Activated CD8-positive, alpha-beta T cell treated with anti-CD3 and anti-CD28 coated beads, Interleukin-2, amount 10 ng/mL, durations not matched to agents 7 days and 5 days (primary cell): Measurements from ENCODE around the gene AP1M2. TPM values are rescaled to one million over a fixed set of nuclear protein-coding genes. Genes with fewer than 3 reads are reported as not detected.

Experiments used
- ATAC-seq: fragments of 150-1000 bp; cut with Tn5 transposase; one replicate; pipeline ENCODE4 v1.10.0; 2021; ENCODE audit warnings: moderate library complexity
- CTCF ChIA-PET: fragments of 350-600 bp; sonication (Branson Sonifier 250); formaldehyde crosslinking; loops from one replicate; lab custom pipeline; 2021; ENCODE audit warnings: antibody characterized with exemption; lab: Charles Lee
- POLR2A ChIA-PET: fragments of 350-600 bp; sonication (Branson Sonifier 250); formaldehyde crosslinking; loops from one replicate; lab custom pipeline; 2021; ENCODE audit warnings: antibody characterized with exemption; lab: Charles Lee
- DNase-seq: peaks from one replicate; pipeline ENCODE4 v3.0.0-alpha.2; 2020
- H3K27ac Mint-ChIP-seq: one replicate; pipeline ENCODE4 v1.8.0; 2021; ENCODE audit warnings: mild to moderate bottlenecking, mixed read lengths
- H3K27me3 Mint-ChIP-seq: one replicate; pipeline ENCODE4 v1.8.0; 2021; ENCODE audit warnings: low read depth, mixed read lengths
- H3K36me3 Mint-ChIP-seq: one replicate; pipeline ENCODE4 v1.8.0; 2021; ENCODE audit warnings: low read depth, mixed read lengths
- H3K4me1 Mint-ChIP-seq: one replicate; pipeline ENCODE4 v1.8.0; 2021; ENCODE audit warnings: low read depth, mixed read lengths
- H3K4me3 Mint-ChIP-seq: one replicate; pipeline ENCODE4 v1.8.0; 2021; ENCODE audit warnings: mild to moderate bottlenecking, mixed read lengths
- H3K9me3 Mint-ChIP-seq: one replicate; pipeline ENCODE4 v1.8.0; 2022; ENCODE audit warnings: mixed read lengths; ENCODE audit not compliant: insufficient read depth
- total RNA-seq, 2 experiments: library from RNA; stranded (reverse); gene quantifications; one replicate each; pipeline ENCODE4 v1.2.3, GENCODE V29; 2021

The AP1M2 gene
- total RNA-seq, result not detected

DNA sequence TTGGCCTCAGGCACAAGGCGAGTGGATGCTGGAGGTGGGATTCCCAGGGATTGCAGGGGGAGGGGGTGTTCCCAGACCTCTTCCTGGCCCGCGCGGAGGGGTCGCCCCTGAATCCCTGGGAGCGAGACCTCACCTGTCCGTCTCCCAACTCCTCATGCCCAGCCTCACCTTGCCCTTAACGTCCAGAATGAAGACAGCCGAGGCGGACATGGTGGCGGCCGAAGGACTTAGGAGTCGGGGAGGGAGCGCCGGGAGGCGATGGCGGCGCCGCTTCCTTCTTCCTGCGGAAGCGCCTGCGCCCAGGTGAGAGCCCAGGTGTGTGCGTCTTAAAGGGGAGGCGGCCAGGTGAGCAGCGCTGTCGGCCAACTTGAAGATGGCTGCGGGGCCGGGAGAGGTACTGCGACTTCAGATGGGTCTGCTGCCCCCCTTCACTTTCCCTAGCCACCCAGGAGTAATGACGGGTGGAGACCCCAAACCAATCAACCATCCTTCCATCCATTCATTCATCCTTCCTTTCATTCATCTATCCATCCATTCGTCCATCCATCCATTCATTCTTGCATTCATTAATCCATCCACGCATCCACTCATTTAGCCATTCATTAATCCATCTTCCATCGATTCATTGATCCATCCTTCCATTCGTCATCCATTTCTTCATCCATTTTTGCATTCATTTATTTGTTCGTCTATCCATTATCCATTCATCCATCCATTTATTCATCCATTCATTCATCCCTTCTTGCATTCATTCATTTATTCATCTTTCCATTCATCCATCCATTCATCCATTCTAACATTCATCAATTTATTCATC lies at the start of gene AP1M2:
Gene AP1M2, minus strand, starts transcription at position 291 of the 817 bp plus-strand sequence. Its CDS starts 81 bp downstream, at position 210.
- peaks cover 22% of the 10 kb centered on the region for H3K4me1 Mint-ChIP-seq
- H3K36me3 Mint-ChIP-seq, result no peaks in the 10 kb centered on the region
- ChIA-PET POLR2A (no interaction called here), CTCF (no interaction called here)
- ATAC-seq (no peak), DNase-seq (no peak)
- peaks cover 14% of the 10 kb centered on the region for H3K27me3 Mint-ChIP-seq
- H3K9me3 Mint-ChIP-seq, result no peaks in the 10 kb centered on the region
- no peak within 1 kb of the TSS for H3K4me3 Mint-ChIP-seq
- H3K27ac Mint-ChIP-seq, result no peak within 1 kb of the TSS

DNA sequence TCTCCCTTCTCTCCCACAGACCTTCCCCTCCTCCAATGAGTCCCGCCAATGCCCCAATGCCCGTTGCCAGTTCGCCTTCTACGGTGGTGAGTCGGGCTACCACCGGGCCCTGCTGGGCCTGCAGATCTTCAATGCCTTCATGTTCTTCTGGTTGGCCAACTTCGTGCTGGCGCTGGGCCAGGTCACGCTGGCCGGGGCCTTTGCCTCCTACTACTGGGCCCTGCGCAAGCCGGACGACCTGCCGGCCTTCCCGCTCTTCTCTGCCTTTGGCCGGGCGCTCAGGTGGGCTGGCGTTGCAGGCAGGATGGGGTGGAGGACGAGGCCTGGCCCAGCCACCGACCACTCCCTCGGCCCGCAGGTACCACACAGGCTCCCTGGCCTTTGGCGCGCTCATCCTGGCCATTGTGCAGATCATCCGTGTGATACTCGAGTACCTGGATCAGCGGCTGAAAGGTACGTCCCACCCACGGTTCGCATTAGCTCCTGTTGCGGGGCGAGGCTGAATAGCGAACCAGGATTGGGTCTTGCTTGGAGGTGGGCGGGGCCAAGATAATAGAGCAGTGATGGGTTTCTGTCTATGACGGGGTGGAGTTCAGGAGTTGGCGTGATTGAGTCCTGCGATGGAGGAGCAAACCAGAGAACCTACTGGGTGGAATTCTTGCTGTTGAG lies 49.3 kb upstream of the AP1M2 start:
- POLR2A ChIA-PET, result no interaction called here
- Mint-ChIP-seq H3K27ac (peak overlapping the region; percentile 43), H3K27me3 (no peaks in the 10 kb centered on the region), H3K4me1 (peaks cover 24% of the 10 kb centered on the region), H3K36me3 (peaks cover 61% of the 10 kb centered on the region), H3K9me3 (no peaks in the 10 kb centered on the region), H3K4me3 (no peak overlapping the region)
- ATAC-seq (no peak), DNase-seq (no peak)
- CTCF ChIA-PET, result no interaction called here

DNA sequence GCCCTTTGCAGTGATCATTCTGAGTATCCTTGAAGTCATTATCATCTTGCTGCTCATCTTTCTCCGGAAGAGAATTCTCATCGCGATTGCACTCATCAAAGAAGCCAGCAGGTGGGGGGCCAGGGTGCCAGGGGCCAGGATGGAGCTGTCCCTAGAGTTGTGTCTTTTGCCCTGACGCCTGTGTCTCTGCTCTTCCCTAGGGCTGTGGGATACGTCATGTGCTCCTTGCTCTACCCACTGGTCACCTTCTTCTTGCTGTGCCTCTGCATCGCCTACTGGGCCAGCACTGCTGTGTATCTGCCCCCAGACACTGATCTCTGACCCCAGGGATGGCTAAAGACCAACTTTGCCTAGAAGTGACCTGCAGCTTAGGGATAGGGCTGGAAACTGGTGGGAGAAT lies 47.9 kb upstream of the AP1M2 start:
- DNase-seq (no peak), ATAC-seq (no peak)
- peaks cover 19% of the 10 kb centered on the region for H3K4me1 Mint-ChIP-seq
- CTCF ChIA-PET, result interaction anchor here (0.8 to 2.3 kb wide), 3 partner anchors 9 to 151 kb away, joined by 3 to 15 read pairs (median 3); no protein-coding TSS in a partner anchor
- no peaks in the 10 kb centered on the region for H3K9me3 Mint-ChIP-seq
- no peaks in the 10 kb centered on the region for H3K27me3 Mint-ChIP-seq
- peaks cover 65% of the 10 kb centered on the region for H3K36me3 Mint-ChIP-seq
- no peak overlapping the region for H3K4me3 Mint-ChIP-seq
- POLR2A ChIA-PET, result interaction anchor here (0.9 kb wide), 1 partner anchor 31 kb away, joined by 4 read pairs; no protein-coding TSS in a partner anchor
- no peak overlapping the region for H3K27ac Mint-ChIP-seq

DNA sequence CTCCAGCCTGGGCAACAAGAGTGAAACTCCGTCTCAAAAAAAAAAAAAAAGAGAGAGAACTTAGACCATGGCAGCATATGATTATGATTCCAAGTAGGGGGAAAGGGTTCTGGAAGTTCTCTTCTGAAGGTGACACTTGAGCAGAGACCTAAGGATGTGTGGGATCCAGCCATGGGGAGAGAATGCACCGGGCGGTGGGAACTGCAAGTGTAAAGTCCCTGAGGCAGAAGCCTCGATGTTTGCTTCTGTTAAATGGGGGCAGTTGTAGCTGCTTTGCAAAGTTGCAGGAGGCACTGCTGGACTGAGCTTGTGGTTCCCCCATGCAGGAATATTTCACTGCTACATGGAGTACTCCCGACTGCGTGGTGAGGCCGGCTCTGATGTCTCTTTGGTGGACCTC lies 47.3 kb upstream of the AP1M2 start:
- ATAC-seq, result no peak
- H3K4me1 Mint-ChIP-seq, result peaks cover 19% of the 10 kb centered on the region

DNA sequence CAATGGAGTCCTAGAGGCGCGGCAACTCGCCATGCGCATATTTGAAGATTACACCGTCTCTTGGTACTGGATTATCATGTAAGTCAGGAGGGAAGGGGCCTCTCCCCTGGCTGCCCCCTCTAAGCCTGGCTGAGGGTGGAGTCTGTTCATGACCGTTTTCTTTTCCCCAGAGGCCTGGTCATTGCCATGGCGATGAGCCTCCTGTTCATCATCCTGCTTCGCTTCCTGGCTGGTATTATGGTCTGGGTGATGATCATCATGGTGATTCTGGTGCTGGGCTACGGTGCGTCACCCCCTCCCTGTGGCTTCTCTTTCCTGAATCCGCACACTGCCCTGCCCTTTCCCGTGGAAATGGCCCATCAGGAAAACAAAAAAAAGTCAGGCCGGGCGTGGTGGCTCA lies 44.8 kb upstream of the AP1M2 start:
- ATAC-seq, result no peak
- POLR2A ChIA-PET, result no interaction called here

More for the DNA sequence above, 47.3 kb upstream of the AP1M2 start:
- ChIA-PET POLR2A (interaction anchor here (0.9 to 1.1 kb wide), 2 partner anchors 9 to 31 kb away, joined by 3 to 4 read pairs; no protein-coding TSS in a partner anchor), CTCF (interaction anchor here (1.1 to 2.3 kb wide), 2 partner anchors 10 to 53 kb away, joined by 3 to 15 read pairs; no protein-coding TSS in a partner anchor)
- H3K36me3 Mint-ChIP-seq, result peaks cover 65% of the 10 kb centered on the region
- no peaks in the 10 kb centered on the region for H3K9me3 Mint-ChIP-seq
- DNase-seq, result no peak
- H3K4me3 Mint-ChIP-seq, result no peak overlapping the region
- no peak overlapping the region for H3K27ac Mint-ChIP-seq
- no peaks in the 10 kb centered on the region for H3K27me3 Mint-ChIP-seq

DNA sequence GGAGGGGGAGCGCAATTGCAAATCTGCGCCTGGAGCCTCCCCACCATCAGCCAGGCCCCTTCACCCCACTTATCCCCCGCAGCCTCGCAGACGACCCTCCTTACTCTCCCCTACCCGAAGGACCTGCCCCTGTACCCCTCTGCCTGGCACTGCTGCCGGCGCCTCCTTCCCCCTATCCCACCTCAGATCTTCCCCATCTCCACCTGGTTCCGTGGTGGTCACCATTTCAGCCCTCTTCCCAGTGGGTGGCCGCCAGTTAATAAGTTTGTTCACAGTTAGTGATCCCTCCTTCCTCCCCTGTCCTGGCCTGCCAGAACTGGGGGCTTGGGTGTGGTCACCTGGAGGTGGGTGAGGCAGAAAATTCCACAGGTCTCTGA lies 38.6 kb upstream of the AP1M2 start:
- ChIA-PET CTCF (interaction anchor here (1.6 to 2.1 kb wide), 2 partner anchors 45 to 74 kb away, joined by 5 to 11 read pairs; no protein-coding TSS in a partner anchor), POLR2A (no interaction called here)
- DNase-seq (no peak), ATAC-seq (no peak)
- Mint-ChIP-seq H3K4me3 (no peak overlapping the region), H3K27me3 (no peaks in the 10 kb centered on the region), H3K9me3 (no peaks in the 10 kb centered on the region), H3K36me3 (peaks cover 35% of the 10 kb centered on the region), H3K4me1 (peaks cover 35% of the 10 kb centered on the region), H3K27ac (peak overlapping the region; percentile 64)

More for the DNA sequence above, 44.8 kb upstream of the AP1M2 start:
- DNase-seq, result no peak
- Mint-ChIP-seq H3K27me3 (no peaks in the 10 kb centered on the region), H3K36me3 (peaks cover 59% of the 10 kb centered on the region), H3K9me3 (no peaks in the 10 kb centered on the region), H3K4me3 (no peak overlapping the region), H3K27ac (no peak overlapping the region), H3K4me1 (peaks cover 4% of the 10 kb centered on the region)
- CTCF ChIA-PET, result no interaction called here

DNA sequence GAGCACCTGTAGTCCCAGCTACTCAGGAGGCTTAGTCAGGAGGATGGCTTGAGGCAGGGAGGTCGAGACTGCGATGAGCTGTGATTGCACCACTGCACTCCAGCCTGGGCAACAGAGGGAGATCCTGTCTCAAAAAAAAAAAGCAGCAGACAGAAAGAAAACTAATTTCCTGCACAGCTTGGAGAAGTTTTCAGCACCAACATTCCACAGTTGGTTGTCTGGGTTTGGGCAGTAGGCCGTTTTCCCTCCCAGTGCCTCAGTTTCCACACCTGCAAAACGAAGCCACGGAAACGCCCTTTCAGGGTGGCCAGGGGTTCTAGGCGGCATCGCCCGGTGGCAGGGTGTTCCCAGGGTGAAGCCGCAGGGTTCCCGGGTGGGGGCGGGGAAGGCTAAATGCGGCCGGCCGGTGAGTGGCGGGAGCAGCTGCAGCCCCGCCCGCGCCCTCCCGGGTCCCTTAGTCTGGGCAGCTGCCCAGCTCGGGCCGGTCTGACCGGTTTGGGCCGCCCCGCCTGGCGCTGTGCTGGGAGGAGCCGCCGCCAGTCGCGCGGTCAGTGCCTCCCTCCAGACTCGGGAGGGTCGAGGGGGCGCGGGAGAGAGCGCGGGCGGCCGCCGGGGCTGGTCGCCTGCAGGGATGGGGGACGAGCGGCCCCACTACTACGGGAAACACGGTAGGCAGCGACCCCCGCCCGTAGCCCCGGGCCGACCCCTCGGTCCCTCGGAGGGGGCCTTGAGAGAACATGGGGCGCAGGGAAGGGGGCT lies 38.1 kb upstream of the AP1M2 start, which contains the start of gene SLC44A2:
Gene SLC44A2, plus strand, starts transcription at position 551 of the 759 bp plus-strand sequence. Its CDS starts 81 bp downstream, at position 632.
- ChIA-PET POLR2A (interaction anchor here (1.9 kb wide), 1 partner anchor 21 kb away, joined by 12 read pairs; no protein-coding TSS in a partner anchor), CTCF (interaction anchor here (0.8 to 1.4 kb wide), 2 partner anchors 19 to 44 kb away, joined by 3 to 5 read pairs; no protein-coding TSS in a partner anchor)
- peaks cover 40% of the 10 kb centered on the region for H3K4me1 Mint-ChIP-seq

DNA sequence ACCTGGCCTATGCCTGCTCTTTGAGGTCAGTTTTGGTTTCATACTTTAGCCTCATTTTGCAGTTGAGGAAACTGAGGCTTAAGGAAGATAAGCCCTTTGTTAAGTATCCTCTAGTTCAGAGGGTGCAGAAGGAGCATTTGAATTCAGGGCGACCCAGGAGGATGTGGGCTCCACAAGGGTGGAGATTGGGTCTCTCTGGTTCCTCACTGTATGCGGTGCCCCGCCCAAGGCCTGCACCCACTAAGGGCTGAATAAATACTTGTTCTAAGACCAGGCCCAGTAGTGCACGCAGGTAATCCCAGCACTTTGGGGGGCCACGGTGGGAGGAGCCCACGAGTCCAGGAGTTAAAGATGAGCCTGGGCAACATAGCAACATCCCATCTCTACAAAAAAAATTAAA lies 37.5 kb upstream of the AP1M2 start:
- H3K36me3 Mint-ChIP-seq, result peaks cover 36% of the 10 kb centered on the region
- CTCF ChIA-PET, result interaction anchor here (0.8 to 1.4 kb wide), 2 partner anchors 19 to 43 kb away, joined by 3 to 5 read pairs; no protein-coding TSS in a partner anchor
- DNase-seq (peak; percentile 67), ATAC-seq (peak; percentile 90)
- peak overlapping the region; percentile 89 for H3K27ac Mint-ChIP-seq
- H3K4me1 Mint-ChIP-seq, result peaks cover 43% of the 10 kb centered on the region
- POLR2A ChIA-PET, result interaction anchor here (1.3 to 1.9 kb wide), 2 partner anchors 19 to 21 kb away, joined by 3 to 12 read pairs; no protein-coding TSS in a partner anchor
- H3K27me3 Mint-ChIP-seq, result no peaks in the 10 kb centered on the region
- peak overlapping the region; percentile 34 for H3K4me3 Mint-ChIP-seq
- H3K9me3 Mint-ChIP-seq, result no peaks in the 10 kb centered on the region

More for the DNA sequence above, 38.1 kb upstream of the AP1M2 start, which contains the start of gene SLC44A2:
- no peak for ATAC-seq
- Mint-ChIP-seq H3K27ac (peak within 1 kb of the TSS; percentile 89), H3K9me3 (no peaks in the 10 kb centered on the region), H3K4me3 (peak within 1 kb of the TSS; percentile 34), H3K36me3 (peaks cover 38% of the 10 kb centered on the region), H3K27me3 (no peaks in the 10 kb centered on the region)
- DNase-seq, result no peak

DNA sequence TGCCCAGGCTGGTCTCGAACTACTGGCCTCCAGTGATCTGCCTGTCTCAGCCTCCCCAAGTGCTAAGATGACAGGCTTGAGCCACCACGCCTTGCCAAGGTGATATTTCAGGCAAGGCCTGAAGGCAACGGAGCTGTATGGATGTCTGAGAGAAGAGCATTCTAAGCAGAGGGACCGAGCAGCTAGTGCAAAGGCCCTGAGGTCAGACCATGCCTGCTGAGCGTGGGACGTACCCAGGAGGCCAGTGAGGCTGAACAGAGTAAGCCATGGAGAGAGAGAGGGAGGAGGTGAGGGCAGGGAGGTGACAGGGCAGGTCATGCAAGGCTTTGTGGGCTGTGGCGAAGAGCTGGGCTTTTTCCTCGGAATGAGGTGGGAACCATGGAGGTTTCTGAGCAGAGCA lies 34.9 kb upstream of the AP1M2 start:
- H3K36me3 Mint-ChIP-seq, result peaks cover 28% of the 10 kb centered on the region
- H3K4me1 Mint-ChIP-seq, result peaks cover 48% of the 10 kb centered on the region
- H3K27me3 Mint-ChIP-seq, result no peaks in the 10 kb centered on the region
- POLR2A ChIA-PET, result interaction anchor here (0.6 to 6.7 kb wide), 4 partner anchors 19 to 113 kb away, joined by 3 to 35 read pairs (median 4); no protein-coding TSS in a partner anchor
- no peaks in the 10 kb centered on the region for H3K9me3 Mint-ChIP-seq
- CTCF ChIA-PET, result interaction anchor here (1.1 to 3.9 kb wide), 3 partner anchors 22 to 40 kb away, joined by 4 to 26 read pairs (median 9); no protein-coding TSS in a partner anchor
- peak overlapping the region; percentile 79 for H3K27ac Mint-ChIP-seq
- no peak for ATAC-seq
- DNase-seq, result no peak
- H3K4me3 Mint-ChIP-seq, result no peak overlapping the region

DNA sequence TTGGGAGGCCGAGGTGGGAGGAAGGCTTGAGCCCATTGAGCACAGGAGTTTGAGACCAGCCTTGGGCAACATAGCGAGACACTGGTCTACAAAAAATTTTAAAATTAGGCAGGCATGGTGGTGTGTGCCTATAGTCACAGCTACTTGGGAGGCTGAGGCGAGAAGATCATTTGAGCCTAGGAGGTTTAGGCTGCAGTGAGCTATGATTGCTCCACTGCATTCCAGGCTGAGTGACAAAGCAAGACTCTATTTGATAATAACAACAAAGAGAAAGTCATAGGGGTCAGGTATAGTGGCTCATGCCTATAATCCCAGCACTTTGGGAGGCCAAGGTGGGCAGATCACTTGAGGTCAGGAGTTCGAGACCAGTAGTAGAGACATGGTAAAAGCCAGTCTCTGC lies 33.7 kb upstream of the AP1M2 start:
- peaks cover 49% of the 10 kb centered on the region for H3K4me1 Mint-ChIP-seq
- H3K9me3 Mint-ChIP-seq, result no peaks in the 10 kb centered on the region
- H3K4me3 Mint-ChIP-seq, result no peak overlapping the region
- H3K36me3 Mint-ChIP-seq, result peaks cover 26% of the 10 kb centered on the region
- POLR2A ChIA-PET, result interaction anchor here (6.7 kb wide), 1 partner anchor 18 kb away, joined by 35 read pairs; no protein-coding TSS in a partner anchor
- no peak for DNase-seq
- H3K27me3 Mint-ChIP-seq, result no peaks in the 10 kb centered on the region
- CTCF ChIA-PET, result interaction anchor here (0.6 to 3.9 kb wide), 2 partner anchors 16 to 39 kb away, joined by 3 to 26 read pairs; no protein-coding TSS in a partner anchor
- no peak for ATAC-seq
- peak overlapping the region; percentile 76 for H3K27ac Mint-ChIP-seq
